H1 (cell line): ENCODE data around the gene BCAS1. TPM values are rescaled to one million over a fixed set of nuclear protein-coding genes. Genes with fewer than 3 reads are reported as not detected.

Source experiments
- FOSL1 ChIP-seq: IDR thresholded peaks from 2 replicates; pipeline ENCODE4 v1.6.1; 2011; ENCODE audit warnings: mild to moderate bottlenecking, low read depth, low read length, moderate library complexity; ENCODE audit not compliant: insufficient read depth
- KDM5A ChIP-seq: fragments of 200-600 bp; IDR thresholded peaks from 2 replicates; pipeline ENCODE4 v1.7.1; 2012; ENCODE audit warnings: mild to moderate bottlenecking, low read length, inconsistent platforms, mixed read lengths
- SP2 ChIP-seq: IDR thresholded peaks from 2 replicates; pipeline ENCODE4 v1.6.1; 2012; ENCODE audit warnings: mild to moderate bottlenecking, low read length, inconsistent platforms
- SUZ12 ChIP-seq: fragments of 200-600 bp; sonication (generic); IDR thresholded peaks from 2 replicates; pipeline ENCODE4 v1.6.1; 2012; ENCODE audit warnings: mild to moderate bottlenecking, inconsistent platforms, low read length, moderate library complexity, mixed read lengths
- polyA plus RNA-seq, 7 experiments: library from polyadenylated mRNA; depleted of rRNA in 3 of 7; stranded (reverse) in 5 of 7; unstranded in 2 of 7; fragments of >200 nt in 5 of 7; fragments of 200-250 nt in 2 of 7; gene quantifications; 1 replicate in 5 of 7; 2 replicates in 1 of 7; 4 replicates in 1 of 7; pipeline versions ENCODE4 v1.2.1 to v1.2.3, GENCODE V29; 2011 to 2013; ENCODE audit warnings: missing spikeins in 2 of 7, mixed read lengths in 2 of 7
- total RNA-seq: library from RNA; stranded (reverse); fragmentation: NEBNext Ultra II Directional; extraction: Animal tissue kit (Norgen Biotek cat#: 25700); gene quantifications from 2 replicates; pipeline ENCODE4 v1.2.1, GENCODE V29; 2021
- TF ChIP-seq, protein P1 (sequence below): fragments of 300-600 bp; sonication (generic); IDR thresholded peaks from 2 replicates; pipeline ENCODE4 v1.7.1; 2012; ENCODE audit warnings: low read length, moderate library complexity, mild to moderate bottlenecking, inconsistent platforms; ENCODE audit not compliant: insufficient replicate concordance
- TF ChIP-seq, protein P2 (sequence below), 3 experiments: IDR thresholded peaks; 1 replicate in 2 of 3; 2 replicates in 1 of 3; pipeline versions ENCODE4 v1.5.1 to v1.6.1; 2011; ENCODE audit warnings: low read length in 3 of 3, mild to moderate bottlenecking in 3 of 3, inconsistent platforms in 2 of 3, low read depth in 1 of 3, moderate library complexity in 1 of 3; ENCODE audit not compliant: insufficient read depth in 1 of 3; ENCODE audit errors: control extremely low read depth in 1 of 3

The BCAS1 gene
- total and polyA plus RNA-seq, 2 of the 8 experiments (the other 6 are each of a cell fraction or from before 2014, with no cell fraction given): 0.06 to 0.19 TPM

DNA sequence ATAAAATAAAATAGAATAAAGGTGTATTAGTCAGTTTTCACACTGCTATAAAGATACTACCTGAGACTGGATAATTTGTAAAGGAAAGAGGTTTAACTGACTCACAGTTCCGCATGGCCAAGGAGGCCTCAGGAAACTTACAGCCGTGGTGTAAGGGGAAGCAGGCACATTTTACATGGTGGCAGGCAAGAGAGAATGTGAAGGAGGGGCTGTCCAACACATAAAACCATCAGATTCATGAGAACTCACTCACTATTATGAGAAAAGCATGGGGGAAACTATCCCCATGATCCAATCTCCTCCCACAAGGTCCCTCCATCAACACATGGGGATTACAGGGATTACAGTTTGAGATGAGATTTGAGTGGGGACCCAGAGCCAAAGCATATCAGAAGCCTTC lies 41.1 kb upstream of the BCAS1 start (continued):
- TF ChIP-seq, protein P1, sequence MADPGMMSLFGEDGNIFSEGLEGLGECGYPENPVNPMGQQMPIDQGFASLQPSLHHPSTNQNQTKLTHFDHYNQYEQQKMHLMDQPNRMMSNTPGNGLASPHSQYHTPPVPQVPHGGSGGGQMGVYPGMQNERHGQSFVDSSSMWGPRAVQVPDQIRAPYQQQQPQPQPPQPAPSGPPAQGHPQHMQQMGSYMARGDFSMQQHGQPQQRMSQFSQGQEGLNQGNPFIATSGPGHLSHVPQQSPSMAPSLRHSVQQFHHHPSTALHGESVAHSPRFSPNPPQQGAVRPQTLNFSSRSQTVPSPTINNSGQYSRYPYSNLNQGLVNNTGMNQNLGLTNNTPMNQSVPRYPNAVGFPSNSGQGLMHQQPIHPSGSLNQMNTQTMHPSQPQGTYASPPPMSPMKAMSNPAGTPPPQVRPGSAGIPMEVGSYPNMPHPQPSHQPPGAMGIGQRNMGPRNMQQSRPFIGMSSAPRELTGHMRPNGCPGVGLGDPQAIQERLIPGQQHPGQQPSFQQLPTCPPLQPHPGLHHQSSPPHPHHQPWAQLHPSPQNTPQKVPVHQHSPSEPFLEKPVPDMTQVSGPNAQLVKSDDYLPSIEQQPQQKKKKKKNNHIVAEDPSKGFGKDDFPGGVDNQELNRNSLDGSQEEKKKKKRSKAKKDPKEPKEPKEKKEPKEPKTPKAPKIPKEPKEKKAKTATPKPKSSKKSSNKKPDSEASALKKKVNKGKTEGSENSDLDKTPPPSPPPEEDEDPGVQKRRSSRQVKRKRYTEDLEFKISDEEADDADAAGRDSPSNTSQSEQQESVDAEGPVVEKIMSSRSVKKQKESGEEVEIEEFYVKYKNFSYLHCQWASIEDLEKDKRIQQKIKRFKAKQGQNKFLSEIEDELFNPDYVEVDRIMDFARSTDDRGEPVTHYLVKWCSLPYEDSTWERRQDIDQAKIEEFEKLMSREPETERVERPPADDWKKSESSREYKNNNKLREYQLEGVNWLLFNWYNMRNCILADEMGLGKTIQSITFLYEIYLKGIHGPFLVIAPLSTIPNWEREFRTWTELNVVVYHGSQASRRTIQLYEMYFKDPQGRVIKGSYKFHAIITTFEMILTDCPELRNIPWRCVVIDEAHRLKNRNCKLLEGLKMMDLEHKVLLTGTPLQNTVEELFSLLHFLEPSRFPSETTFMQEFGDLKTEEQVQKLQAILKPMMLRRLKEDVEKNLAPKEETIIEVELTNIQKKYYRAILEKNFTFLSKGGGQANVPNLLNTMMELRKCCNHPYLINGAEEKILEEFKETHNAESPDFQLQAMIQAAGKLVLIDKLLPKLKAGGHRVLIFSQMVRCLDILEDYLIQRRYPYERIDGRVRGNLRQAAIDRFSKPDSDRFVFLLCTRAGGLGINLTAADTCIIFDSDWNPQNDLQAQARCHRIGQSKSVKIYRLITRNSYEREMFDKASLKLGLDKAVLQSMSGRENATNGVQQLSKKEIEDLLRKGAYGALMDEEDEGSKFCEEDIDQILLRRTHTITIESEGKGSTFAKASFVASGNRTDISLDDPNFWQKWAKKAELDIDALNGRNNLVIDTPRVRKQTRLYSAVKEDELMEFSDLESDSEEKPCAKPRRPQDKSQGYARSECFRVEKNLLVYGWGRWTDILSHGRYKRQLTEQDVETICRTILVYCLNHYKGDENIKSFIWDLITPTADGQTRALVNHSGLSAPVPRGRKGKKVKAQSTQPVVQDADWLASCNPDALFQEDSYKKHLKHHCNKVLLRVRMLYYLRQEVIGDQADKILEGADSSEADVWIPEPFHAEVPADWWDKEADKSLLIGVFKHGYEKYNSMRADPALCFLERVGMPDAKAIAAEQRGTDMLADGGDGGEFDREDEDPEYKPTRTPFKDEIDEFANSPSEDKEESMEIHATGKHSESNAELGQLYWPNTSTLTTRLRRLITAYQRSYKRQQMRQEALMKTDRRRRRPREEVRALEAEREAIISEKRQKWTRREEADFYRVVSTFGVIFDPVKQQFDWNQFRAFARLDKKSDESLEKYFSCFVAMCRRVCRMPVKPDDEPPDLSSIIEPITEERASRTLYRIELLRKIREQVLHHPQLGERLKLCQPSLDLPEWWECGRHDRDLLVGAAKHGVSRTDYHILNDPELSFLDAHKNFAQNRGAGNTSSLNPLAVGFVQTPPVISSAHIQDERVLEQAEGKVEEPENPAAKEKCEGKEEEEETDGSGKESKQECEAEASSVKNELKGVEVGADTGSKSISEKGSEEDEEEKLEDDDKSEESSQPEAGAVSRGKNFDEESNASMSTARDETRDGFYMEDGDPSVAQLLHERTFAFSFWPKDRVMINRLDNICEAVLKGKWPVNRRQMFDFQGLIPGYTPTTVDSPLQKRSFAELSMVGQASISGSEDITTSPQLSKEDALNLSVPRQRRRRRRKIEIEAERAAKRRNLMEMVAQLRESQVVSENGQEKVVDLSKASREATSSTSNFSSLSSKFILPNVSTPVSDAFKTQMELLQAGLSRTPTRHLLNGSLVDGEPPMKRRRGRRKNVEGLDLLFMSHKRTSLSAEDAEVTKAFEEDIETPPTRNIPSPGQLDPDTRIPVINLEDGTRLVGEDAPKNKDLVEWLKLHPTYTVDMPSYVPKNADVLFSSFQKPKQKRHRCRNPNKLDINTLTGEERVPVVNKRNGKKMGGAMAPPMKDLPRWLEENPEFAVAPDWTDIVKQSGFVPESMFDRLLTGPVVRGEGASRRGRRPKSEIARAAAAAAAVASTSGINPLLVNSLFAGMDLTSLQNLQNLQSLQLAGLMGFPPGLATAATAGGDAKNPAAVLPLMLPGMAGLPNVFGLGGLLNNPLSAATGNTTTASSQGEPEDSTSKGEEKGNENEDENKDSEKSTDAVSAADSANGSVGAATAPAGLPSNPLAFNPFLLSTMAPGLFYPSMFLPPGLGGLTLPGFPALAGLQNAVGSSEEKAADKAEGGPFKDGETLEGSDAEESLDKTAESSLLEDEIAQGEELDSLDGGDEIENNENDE: no peak
- no peak for TF ChIP-seq KDM5A
- TF ChIP-seq, protein P2, sequence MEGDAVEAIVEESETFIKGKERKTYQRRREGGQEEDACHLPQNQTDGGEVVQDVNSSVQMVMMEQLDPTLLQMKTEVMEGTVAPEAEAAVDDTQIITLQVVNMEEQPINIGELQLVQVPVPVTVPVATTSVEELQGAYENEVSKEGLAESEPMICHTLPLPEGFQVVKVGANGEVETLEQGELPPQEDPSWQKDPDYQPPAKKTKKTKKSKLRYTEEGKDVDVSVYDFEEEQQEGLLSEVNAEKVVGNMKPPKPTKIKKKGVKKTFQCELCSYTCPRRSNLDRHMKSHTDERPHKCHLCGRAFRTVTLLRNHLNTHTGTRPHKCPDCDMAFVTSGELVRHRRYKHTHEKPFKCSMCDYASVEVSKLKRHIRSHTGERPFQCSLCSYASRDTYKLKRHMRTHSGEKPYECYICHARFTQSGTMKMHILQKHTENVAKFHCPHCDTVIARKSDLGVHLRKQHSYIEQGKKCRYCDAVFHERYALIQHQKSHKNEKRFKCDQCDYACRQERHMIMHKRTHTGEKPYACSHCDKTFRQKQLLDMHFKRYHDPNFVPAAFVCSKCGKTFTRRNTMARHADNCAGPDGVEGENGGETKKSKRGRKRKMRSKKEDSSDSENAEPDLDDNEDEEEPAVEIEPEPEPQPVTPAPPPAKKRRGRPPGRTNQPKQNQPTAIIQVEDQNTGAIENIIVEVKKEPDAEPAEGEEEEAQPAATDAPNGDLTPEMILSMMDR (IDR thresholded peaks at IDR 0.05; ENCODE audit: control extremely low read depth in 1 of 3, insufficient read depth in 1 of 3, low read depth in 1 of 3, low read length in 3 of 3): no peak
- TF ChIP-seq FOSL1: no peak
- no peak for TF ChIP-seq SP2
- TF ChIP-seq SUZ12: no peak
